GM18951 (cell line): ENCODE measurements around the gene MUC13.

Source experiments
- POLR2A ChIP-seq: IDR thresholded peaks from 4 replicates; pipeline ENCODE4 v1.6.1; 2011; ENCODE audit warnings: mild to moderate bottlenecking; ENCODE audit not compliant: insufficient read length, insufficient read depth; ENCODE audit errors: extremely low read depth
- in situ Hi-C: fragments of 300-500 bp; cut with MboI; formaldehyde crosslinking; loops from one replicate; pipeline ENCODE4 v1.12.0; 2022; ENCODE audit warnings: low sequenced_read_pairs, mixed read lengths, inconsistent platforms; ENCODE audit not compliant: unreplicated experiment

MUC13 gene

GRCh38 chr3:124934577-124934976 lies at the start of gene MUC13:
TSS of gene MUC13 (minus strand) at chr3:124934751. CDS start at chr3:124934712, 39 bp downstream.
- TF ChIP-seq POLR2A, result no peak
- in situ Hi-C loops, result no loop called here

- TF ChIP-seq POLR2A, result no peak
- in situ Hi-C loops, result no loop called here
Observed at GRCh38 chr3:124982855-124983254, 48.3 kb upstream of the MUC13 start.

- no peak for TF ChIP-seq POLR2A
- in situ Hi-C loops, result no loop called here
Observed at GRCh38 chr3:124981472-124981871, 46.9 kb upstream of the MUC13 start.

GRCh38 chr3:124978627-124979026 lies 44.1 kb upstream of the MUC13 start:
- in situ Hi-C loops, result no loop called here
- TF ChIP-seq POLR2A, result no peak

- no peak for TF ChIP-seq POLR2A
- in situ Hi-C loops, result no loop called here
Observed at GRCh38 chr3:124976383-124976782, 41.8 kb upstream of the MUC13 start.

GRCh38 chr3:124974691-124975090 lies 40.1 kb upstream of the MUC13 start:
- in situ Hi-C loops, result no loop called here
- no peak for TF ChIP-seq POLR2A

- in situ Hi-C loops, result no loop called here
- TF ChIP-seq POLR2A, result no peak
Observed at GRCh38 chr3:124973290-124973689, 38.7 kb upstream of the MUC13 start.

- no peak for TF ChIP-seq POLR2A
- in situ Hi-C loops, result no loop called here
Observed at GRCh38 chr3:124972457-124972856, 37.9 kb upstream of the MUC13 start.

GRCh38 chr3:124969963-124970722 lies 35.6 kb upstream of the MUC13 start:
- in situ Hi-C loops, result no loop called here
- no peak for TF ChIP-seq POLR2A

- TF ChIP-seq POLR2A, result no peak
- in situ Hi-C loops, result no loop called here
Observed at GRCh38 chr3:124969190-124969589, 34.6 kb upstream of the MUC13 start.

- in situ Hi-C loops, result no loop called here
Observed at GRCh38 chr3:124967964-124968363, 33.4 kb upstream of the MUC13 start.

GRCh38 chr3:124966521-124967445 lies 32.2 kb upstream of the MUC13 start:
- in situ Hi-C loops, result no loop called here

More at GRCh38 chr3:124967964-124968363, 33.4 kb upstream of the MUC13 start:
- TF ChIP-seq POLR2A, result no peak

GRCh38 chr3:124965413-124965812 lies 30.9 kb upstream of the MUC13 start:
- no peak for TF ChIP-seq POLR2A
- in situ Hi-C loops, result no loop called here

More at GRCh38 chr3:124966521-124967445, 32.2 kb upstream of the MUC13 start:
- no peak for TF ChIP-seq POLR2A

- in situ Hi-C loops, result no loop called here
- no peak for TF ChIP-seq POLR2A
Observed at GRCh38 chr3:124964387-124964786, 29.8 kb upstream of the MUC13 start.

- in situ Hi-C loops, result no loop called here
- TF ChIP-seq POLR2A, result no peak
Observed at GRCh38 chr3:124963755-124964154, 29.2 kb upstream of the MUC13 start.
